Erythroblast (primary cell): ENCODE results near the gene C16orf92.

Experiments
- GATA1 ChIP-seq: IDR thresholded peaks from 2 replicates; pipeline ENCODE4 v1.6.1; 2011; ENCODE audit warnings: low read depth, mild to moderate bottlenecking, control low read depth, low read length, moderate library complexity
- POLR2A ChIP-seq: IDR thresholded peaks from 2 replicates; pipeline ENCODE4 v1.6.1; 2011; ENCODE audit warnings: mild to moderate bottlenecking, low read length

DNA sequence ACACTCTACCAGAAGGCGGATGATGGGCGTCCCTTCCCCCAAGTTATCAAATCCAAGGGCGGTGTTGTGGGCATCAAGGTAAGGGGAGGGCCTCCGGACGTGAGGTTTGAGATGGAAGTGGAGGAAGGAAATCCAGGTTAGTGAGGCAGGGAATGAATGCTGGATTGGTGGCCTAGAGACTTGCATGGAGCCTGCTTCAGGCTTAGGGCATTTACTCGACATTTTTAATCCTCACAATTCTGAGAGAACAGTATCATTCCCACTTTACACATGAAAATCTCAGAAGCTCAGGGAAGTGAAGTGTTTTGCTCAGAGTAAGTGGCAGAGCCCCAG is 44.6 kb downstream of the C16orf92 start:
- no peak for TF ChIP-seq POLR2A
- TF ChIP-seq GATA1 = no peak
